Tibial artery (tissue), 4 donors: ENCODE measurements around the gene RAB6C.
"Not testable (repeated sequence)": the region's sequence is repeated elsewhere in the genome, so short reads cannot be mapped to it uniquely, and the experiment has no call there.

Source experiments
- DNase-seq, 2 donors: peaks; one replicate each; pipeline ENCODE4 v3.0.0-alpha.2; 2019
- H3K27ac ChIP-seq, 2 donors: fragments of 200-600 bp; sonication (generic) in 1 of 2; 1 replicate in 1 of 2; 2 replicates in 1 of 2; pipeline ENCODE4 v1.5.1; 2018 to 2019; ENCODE audit warnings: mild to moderate bottlenecking in 1 of 2
- H3K27me3 ChIP-seq, 2 donors: fragments of 200-600 bp; sonication (generic) in 1 of 2; one replicate each; pipeline versions ENCODE4 v1.5.1 to v1.6.0; 2016 to 2019
- H3K36me3 ChIP-seq, 3 donors: fragments of 200-600 bp; sonication (generic) in 2 of 3; one replicate each; pipeline ENCODE4 v1.5.1; 2016 to 2019; ENCODE audit warnings: mild to moderate bottlenecking in 2 of 3
- H3K4me1 ChIP-seq, 4 donors: fragments of 200-600 bp; sonication (generic) in 2 of 4; 1 replicate in 3 of 4; 2 replicates in 1 of 4; pipeline ENCODE4 v1.5.1; 2016 to 2019
- H3K4me3 ChIP-seq, 2 donors: fragments of 200-600 bp; sonication (generic) in 1 of 2; 1 replicate in 1 of 2; 2 replicates in 1 of 2; pipeline ENCODE4 v1.5.1; 2018 to 2019; ENCODE audit warnings: mild to moderate bottlenecking in 2 of 2
- H3K9me3 ChIP-seq, 3 donors: fragments of 200-600 bp; sonication (generic) in 1 of 3; one replicate each; pipeline ENCODE4 v1.5.1; 2016 to 2019
- CTCF ChIP-seq, 2 experiments: fragments of 200-600 bp in 1 of 2; fragments of 450-650 bp in 1 of 2; IDR thresholded peaks; one replicate each; pipeline ENCODE4 v1.5.1; 2017 to 2019; ENCODE audit warnings: antibody characterized with exemption in 2 of 2, mild to moderate bottlenecking in 1 of 2, moderate library complexity in 1 of 2
- intact Hi-C: fragments of 100-400 bp; cut with DNase I; formaldehyde crosslinking; loops from one replicate; pipeline ENCODE4 v1.15.0; 2023; ENCODE audit warnings: low total_unique reads

The RAB6C gene

DNA sequence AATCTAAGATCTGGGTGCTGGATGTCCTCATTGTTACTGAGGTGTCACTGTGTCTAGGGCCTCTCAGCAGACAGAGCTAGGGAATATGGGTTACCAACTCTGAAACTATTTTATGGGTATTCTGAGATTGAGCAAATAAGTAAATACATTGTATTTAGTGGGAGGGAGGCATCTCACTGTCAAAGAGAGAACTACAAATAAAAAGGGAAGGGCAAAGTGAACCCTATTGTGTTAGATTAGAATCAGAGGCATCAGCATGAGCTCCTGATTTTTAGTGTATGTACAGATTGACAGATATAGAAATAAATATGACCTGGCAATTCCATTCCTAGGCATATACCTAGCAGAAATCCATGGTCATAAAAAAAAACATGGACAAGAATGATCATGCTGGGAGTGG is 33.9 kb upstream of the RAB6C start:
- intact Hi-C loops: no loop called here
- Histone ChIP-seq H3K4me1 (no peaks in the 10 kb centered on the region), H3K4me3 (no peak overlapping the region), H3K27ac (no peak overlapping the region), H3K36me3 (no peaks in the 10 kb centered on the region), H3K9me3 (no peaks in the 10 kb centered on the region), H3K27me3 (no peaks in the 10 kb centered on the region)
- no peak for DNase-seq
- TF ChIP-seq CTCF (IDR thresholded peaks at IDR 0.05): no peak

DNA sequence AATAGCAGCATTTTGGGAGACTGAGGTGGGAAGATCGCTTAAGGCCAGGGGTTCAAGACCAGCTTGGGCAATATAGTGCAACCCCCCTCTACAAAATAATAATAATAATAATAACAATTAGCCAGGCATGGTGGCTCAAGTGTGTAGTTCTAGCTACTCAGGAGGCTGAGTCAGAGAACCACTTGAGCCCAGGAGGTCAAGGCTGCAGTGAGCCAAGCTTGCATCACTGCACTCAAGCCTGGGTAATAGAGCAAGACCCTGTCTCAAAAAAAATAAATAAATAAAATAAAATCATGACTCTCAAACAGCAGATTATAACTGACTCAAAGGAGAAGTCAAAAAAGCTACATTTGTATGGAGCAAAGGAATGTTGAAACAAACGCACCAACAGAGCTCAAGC is 31.8 kb upstream of the RAB6C start:
- H3K36me3 ChIP-seq, DNase-seq, H3K4me3 ChIP-seq, intact Hi-C loops, H3K4me1 ChIP-seq, H3K9me3 ChIP-seq, H3K27ac ChIP-seq, H3K27me3 ChIP-seq: not testable (repeated sequence)

- H3K4me3 ChIP-seq, H3K27ac ChIP-seq, H3K27me3 ChIP-seq, H3K9me3 ChIP-seq, H3K36me3 ChIP-seq, intact Hi-C loops, DNase-seq, H3K4me1 ChIP-seq: not testable (repeated sequence)
Observed at GRCh38 chr2:129956171-129956570, 23.3 kb upstream of the RAB6C start.

- no peak for DNase-seq
- intact Hi-C loops: no loop called here
- H3K9me3 ChIP-seq: no peaks in the 10 kb centered on the region
- no peak overlapping the region for H3K4me3 ChIP-seq
- H3K4me1 ChIP-seq: no peaks in the 10 kb centered on the region
- H3K27me3 ChIP-seq: no peaks in the 10 kb centered on the region
- no peak for TF ChIP-seq CTCF (IDR thresholded peaks at IDR 0.05)
- H3K27ac ChIP-seq: no peak overlapping the region
- no peaks in the 10 kb centered on the region for H3K36me3 ChIP-seq
Observed at GRCh38 chr2:129957891-129958290, 21.6 kb upstream of the RAB6C start.

- intact Hi-C loops, H3K27me3 ChIP-seq, H3K4me3 ChIP-seq, DNase-seq, H3K36me3 ChIP-seq, H3K4me1 ChIP-seq, H3K27ac ChIP-seq, H3K9me3 ChIP-seq: not testable (repeated sequence)
Observed at GRCh38 chr2:129958736-129959135, 20.7 kb upstream of the RAB6C start.

GRCh38 chr2:129968605-129969004 is 10.9 kb upstream of the RAB6C start:
- intact Hi-C loops, DNase-seq, H3K4me3 ChIP-seq, H3K27me3 ChIP-seq, H3K4me1 ChIP-seq, H3K27ac ChIP-seq, H3K36me3 ChIP-seq, H3K9me3 ChIP-seq: not testable (repeated sequence)

GRCh38 chr2:129975016-129975774 is 4.3 kb upstream of the RAB6C start:
- no peak for TF ChIP-seq CTCF (IDR thresholded peaks at IDR 0.05)
- intact Hi-C loops: no loop called here
- H3K27ac ChIP-seq: no peak overlapping the region
- H3K4me3 ChIP-seq: no peak overlapping the region
- peaks cover 0 to 4% of the 10 kb centered on the region in 2 donors for H3K27me3 ChIP-seq
- H3K9me3 ChIP-seq: no peaks in the 10 kb centered on the region
- no peaks in the 10 kb centered on the region for H3K4me1 ChIP-seq
- no peak for DNase-seq
- no peaks in the 10 kb centered on the region for H3K36me3 ChIP-seq

DNA sequence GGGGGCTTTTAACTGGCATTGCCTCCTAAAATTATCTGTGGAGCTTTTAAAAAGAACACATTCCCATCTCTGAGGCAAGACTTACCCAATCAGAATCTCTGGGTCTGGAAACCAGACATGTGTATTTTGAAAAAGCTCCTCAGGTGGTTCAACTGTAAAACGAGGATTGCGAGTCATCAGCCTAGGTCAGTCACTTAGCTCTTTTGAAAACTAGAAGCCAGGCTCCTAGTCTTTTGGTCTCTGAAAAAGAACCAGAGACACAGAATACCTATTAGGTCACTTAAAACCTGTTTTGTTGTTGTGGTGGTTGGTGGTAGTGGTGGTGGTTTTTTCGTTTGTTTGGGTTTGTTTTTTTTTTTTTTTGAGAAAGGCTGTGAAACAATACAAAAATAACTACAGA is 2.5 kb upstream of the RAB6C start:
- DNase-seq, H3K36me3 ChIP-seq, H3K4me3 ChIP-seq, H3K4me1 ChIP-seq, intact Hi-C loops, H3K9me3 ChIP-seq, H3K27ac ChIP-seq, H3K27me3 ChIP-seq: not testable (repeated sequence)
